ENCODE measurements around the gene MBD4. TPM values are rescaled to one million over a fixed set of nuclear protein-coding genes. Genes with fewer than 3 reads are reported as not detected.
A peak's percentile ranks its signal among the peaks of the same experiment; 100 is the strongest.

MBD4 gene
- polyA plus RNA-seq, 3 donors: 25.6 to 31.5 (median 30.1) TPM

DNA sequence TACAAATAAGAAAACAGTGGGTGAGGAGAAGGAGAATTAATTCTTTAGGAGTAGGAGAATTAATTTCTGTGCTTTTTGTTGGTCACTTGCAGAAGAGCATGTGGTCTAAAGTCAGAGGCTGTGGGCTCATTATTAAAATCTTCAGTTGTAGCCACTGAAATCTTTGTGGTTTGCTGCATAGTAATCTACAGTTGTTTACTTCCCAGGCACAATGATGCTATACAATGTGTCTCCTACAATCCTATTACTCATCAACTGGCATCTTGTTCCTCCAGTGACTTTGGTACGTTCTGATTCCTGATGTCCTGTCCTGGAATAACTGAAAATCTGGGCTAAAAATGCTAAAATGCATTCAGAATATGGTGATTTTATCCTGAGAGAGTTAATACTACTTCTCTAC lies 21.3 kb upstream of the MBD4 start:
- Mint-ChIP-seq H3K27ac (no peak overlapping the region), H3K27me3 (ENCODE audit: low read depth in 3 of 3) (peaks cover 0 to 2% (median 0%) of the 10 kb centered on the region in 3 donors), H3K4me1 (no peaks in the 10 kb centered on the region), H3K36me3 (peaks cover 35 to 51% of the 10 kb centered on the region in 2 donors), H3K9me3 (peaks cover 0 to 6% (median 0%) of the 10 kb centered on the region in 7 donors), H3K4me3 (no peak overlapping the region)
- Histone ChIP-seq H2AFZ (ENCODE audit: insufficient read depth, low read depth, low read length, poor library complexity, severe bottlenecking) (no peak overlapping the region), H3K27ac (ENCODE audit: low read depth in 1 of 2, low read length in 2 of 2) (no peak overlapping the region), H3K9me3 (replicated peaks in 1 of 2; ENCODE audit: control insufficient read depth in 1 of 2, insufficient read depth in 1 of 2, low read length in 2 of 2) (no peaks in the 10 kb centered on the region), H3K4me3 (replicated peaks in 1 of 3; ENCODE audit: low read depth in 2 of 3, low read length in 3 of 3) (no peak overlapping the region), H3K9ac (ENCODE audit: insufficient read depth, low read length, poor library complexity, severe bottlenecking) (no peak overlapping the region), H3K4me2 (replicated peaks; ENCODE audit: extremely low read depth, low read length, poor library complexity, severe bottlenecking) (no peak overlapping the region), H4K20me1 (ENCODE audit: insufficient read depth, low read length) (no peaks in the 10 kb centered on the region), H3K36me3 (replicated peaks in 1 of 2; ENCODE audit: control insufficient read depth in 1 of 2, insufficient read depth in 2 of 2, low read length in 2 of 2) (peaks cover 0 to 56% of the 10 kb centered on the region in 2 donors), H3K4me1 (ENCODE audit: control insufficient read depth in 1 of 2, insufficient read depth in 2 of 2, low read length in 2 of 2) (no peaks in the 10 kb centered on the region), H3K79me2 (ENCODE audit: insufficient read depth, low read length) (no peaks in the 10 kb centered on the region), H3K27me3 (ENCODE audit: control insufficient read depth in 2 of 2, insufficient read depth in 2 of 2, low read length in 2 of 2) (no peaks in the 10 kb centered on the region)
- TF ChIP-seq, protein P1, sequence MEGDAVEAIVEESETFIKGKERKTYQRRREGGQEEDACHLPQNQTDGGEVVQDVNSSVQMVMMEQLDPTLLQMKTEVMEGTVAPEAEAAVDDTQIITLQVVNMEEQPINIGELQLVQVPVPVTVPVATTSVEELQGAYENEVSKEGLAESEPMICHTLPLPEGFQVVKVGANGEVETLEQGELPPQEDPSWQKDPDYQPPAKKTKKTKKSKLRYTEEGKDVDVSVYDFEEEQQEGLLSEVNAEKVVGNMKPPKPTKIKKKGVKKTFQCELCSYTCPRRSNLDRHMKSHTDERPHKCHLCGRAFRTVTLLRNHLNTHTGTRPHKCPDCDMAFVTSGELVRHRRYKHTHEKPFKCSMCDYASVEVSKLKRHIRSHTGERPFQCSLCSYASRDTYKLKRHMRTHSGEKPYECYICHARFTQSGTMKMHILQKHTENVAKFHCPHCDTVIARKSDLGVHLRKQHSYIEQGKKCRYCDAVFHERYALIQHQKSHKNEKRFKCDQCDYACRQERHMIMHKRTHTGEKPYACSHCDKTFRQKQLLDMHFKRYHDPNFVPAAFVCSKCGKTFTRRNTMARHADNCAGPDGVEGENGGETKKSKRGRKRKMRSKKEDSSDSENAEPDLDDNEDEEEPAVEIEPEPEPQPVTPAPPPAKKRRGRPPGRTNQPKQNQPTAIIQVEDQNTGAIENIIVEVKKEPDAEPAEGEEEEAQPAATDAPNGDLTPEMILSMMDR (IDR thresholded peaks at IDR 0.05): no peak
- no CpG with 5 or more reads among the region's 1 CpG for WGBS (ENCODE audit: insufficient coverage)
- no peak for DNase-seq
- intact Hi-C loops (cut with micrococcal nuclease): no loop called here

DNA sequence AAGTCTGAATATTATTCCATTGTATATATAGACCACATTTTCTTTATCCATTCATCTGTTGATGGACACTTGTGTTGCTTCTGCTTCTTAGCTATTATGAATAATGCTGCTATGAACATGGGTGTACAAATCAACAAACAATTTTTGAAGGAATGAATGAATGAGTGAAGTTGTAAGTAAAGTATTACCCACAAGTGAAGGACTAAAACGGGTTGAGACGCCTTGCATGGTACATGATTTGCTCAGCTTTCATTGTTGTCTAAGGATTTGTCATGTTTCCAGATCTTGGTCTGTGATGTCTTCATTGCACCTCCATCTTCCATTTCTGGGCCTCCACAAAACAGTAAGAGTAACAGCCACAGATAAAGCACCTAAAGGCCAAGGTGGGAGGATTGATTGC lies 20.8 kb upstream of the MBD4 start:
- Histone ChIP-seq H2AFZ (ENCODE audit: insufficient read depth, low read depth, low read length, poor library complexity, severe bottlenecking) (no peak overlapping the region), H3K9ac (ENCODE audit: insufficient read depth, low read length, poor library complexity, severe bottlenecking) (no peak overlapping the region), H4K20me1 (ENCODE audit: insufficient read depth, low read length) (no peaks in the 10 kb centered on the region), H3K4me3 (replicated peaks in 1 of 3; ENCODE audit: low read depth in 2 of 3, low read length in 3 of 3) (no peak overlapping the region), H3K4me2 (replicated peaks; ENCODE audit: extremely low read depth, low read length, poor library complexity, severe bottlenecking) (no peak overlapping the region), H3K9me3 (replicated peaks in 1 of 2; ENCODE audit: control insufficient read depth in 1 of 2, insufficient read depth in 1 of 2, low read length in 2 of 2) (no peaks in the 10 kb centered on the region), H3K27ac (ENCODE audit: low read depth in 1 of 2, low read length in 2 of 2) (no peak overlapping the region), H3K36me3 (replicated peaks in 1 of 2; ENCODE audit: control insufficient read depth in 1 of 2, insufficient read depth in 2 of 2, low read length in 2 of 2) (peaks cover 0 to 60% of the 10 kb centered on the region in 2 donors), H3K4me1 (ENCODE audit: control insufficient read depth in 1 of 2, insufficient read depth in 2 of 2, low read length in 2 of 2) (no peaks in the 10 kb centered on the region), H3K79me2 (ENCODE audit: insufficient read depth, low read length) (no peaks in the 10 kb centered on the region), H3K27me3 (ENCODE audit: control insufficient read depth in 2 of 2, insufficient read depth in 2 of 2, low read length in 2 of 2) (no peaks in the 10 kb centered on the region)
- intact Hi-C loops (cut with micrococcal nuclease): no loop called here
- no peak for DNase-seq
- peaks cover 0 to 2% (median 0%) of the 10 kb centered on the region in 3 donors for H3K27me3 Mint-ChIP-seq (ENCODE audit: low read depth in 3 of 3)
- H3K27ac Mint-ChIP-seq: peak overlapping the region in 1 of 7 donors; percentile 75
- H3K4me3 Mint-ChIP-seq: no peak overlapping the region
- WGBS (ENCODE audit: insufficient coverage): no CpG with 5 or more reads among the region's 2 CpGs
- peaks cover 38 to 53% of the 10 kb centered on the region in 2 donors for H3K36me3 Mint-ChIP-seq
- TF ChIP-seq, protein P1 (IDR thresholded peaks at IDR 0.05): no peak
- H3K4me1 Mint-ChIP-seq: no peaks in the 10 kb centered on the region
- H3K9me3 Mint-ChIP-seq: peaks cover 0 to 6% (median 0%) of the 10 kb centered on the region in 7 donors

All from CD14-positive monocyte (primary cell).